Measurements from ENCODE around the gene RAB11FIP2.

DNA sequence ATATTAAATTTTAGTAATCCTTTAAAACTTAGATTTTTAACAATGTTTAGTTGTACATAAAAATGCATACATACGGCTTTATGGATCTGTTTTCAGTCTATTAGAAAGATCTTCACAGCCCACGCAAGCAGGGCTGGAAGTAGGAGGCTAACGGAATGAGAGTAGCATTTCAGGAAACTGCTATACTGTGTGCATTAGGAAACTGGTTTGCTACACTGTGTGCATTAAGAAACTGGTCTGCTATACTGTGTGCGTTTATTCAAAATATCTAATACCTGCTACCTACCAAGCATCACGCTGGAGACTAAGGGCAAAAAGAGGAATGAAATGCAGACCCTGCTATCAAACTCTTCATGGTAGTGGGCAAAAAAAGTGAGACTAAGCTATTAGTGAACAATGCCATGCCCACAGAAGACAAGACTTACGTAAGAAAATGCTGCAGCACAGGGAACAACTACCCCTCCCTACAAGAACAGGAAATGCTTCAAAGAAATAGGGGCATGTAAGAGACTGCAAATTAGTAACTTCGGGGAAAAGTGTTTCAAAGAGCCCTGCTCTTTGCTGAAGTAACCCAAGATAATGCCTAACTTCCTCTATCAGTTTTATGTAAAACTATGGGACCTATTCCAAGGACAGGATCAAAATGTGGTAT, 11.3 kb downstream of the RAB11FIP2 start:
- no peak for TF ChIP-seq EZH2phosphoT487 (IDR thresholded peaks at IDR 0.05; ENCODE audit: insufficient read depth, low read depth)
- TF ChIP-seq EZH2 (IDR thresholded peaks at IDR 0.05; ENCODE audit: insufficient read depth, poor library complexity, severe bottlenecking) = no peak

All from GM23248 (cell line).